Gastroesophageal sphincter (tissue), 4 donors: ENCODE data around the gene C14orf132. TPM values are rescaled to one million over a fixed set of nuclear protein-coding genes. Genes with fewer than 3 reads are reported as not detected.

Experiments used
- ATAC-seq: fragments of 150-250 bp; one replicate; pipeline ENCODE4 v1.9.1; 2016; ENCODE audit warnings: mild to moderate bottlenecking, moderate library complexity
- H3K27ac ChIP-seq, 4 donors: fragments of 200-600 bp; sonication (generic) in 3 of 4; 1 replicate in 3 of 4; 2 replicates in 1 of 4; pipeline ENCODE4 v1.5.1; 2016 to 2019
- H3K27me3 ChIP-seq: fragments of 200-600 bp; sonication (generic); one replicate; pipeline ENCODE4 v1.5.1; 2019
- H3K36me3 ChIP-seq, 2 donors: fragments of 200-600 bp; sonication (generic); one replicate each; pipeline ENCODE4 v1.5.1; 2019; ENCODE audit warnings: control low read depth in 1 of 2
- H3K4me1 ChIP-seq, 3 donors: fragments of 200-600 bp; sonication (generic); 1 replicate in 2 of 3; 2 replicates in 1 of 3; pipeline ENCODE4 v1.5.1; 2016 to 2019; ENCODE audit warnings: control low read depth in 2 of 3
- H3K4me3 ChIP-seq, 2 donors: fragments of 200-600 bp; sonication (generic); one replicate each; pipeline ENCODE4 v1.5.1; 2019; ENCODE audit warnings: mild to moderate bottlenecking in 1 of 2, moderate library complexity in 1 of 2
- H3K9me3 ChIP-seq, 3 donors: fragments of 200-600 bp; sonication (generic); one replicate each; pipeline ENCODE4 v1.5.1; 2017 to 2019; ENCODE audit warnings: control low read depth in 2 of 3
- CTCF ChIP-seq, 4 experiments: fragments of 200-600 bp in 2 of 4; fragments of 450-650 bp in 2 of 4; sonication (generic) in 1 of 4; IDR thresholded peaks; one replicate each; pipeline ENCODE4 v1.5.1; 2017 to 2019; ENCODE audit warnings: antibody characterized with exemption in 4 of 4, mild to moderate bottlenecking in 2 of 4, moderate library complexity in 2 of 4
- EP300 ChIP-seq: sonication (generic); formaldehyde crosslinking; IDR thresholded peaks from one replicate; pipeline ENCODE4 v1.6.1; 2017; ENCODE audit warnings: antibody characterized with exemption, mild to moderate bottlenecking
- POLR2A ChIP-seq, 2 donors: fragments of 450-650 bp; IDR thresholded peaks; one replicate each; pipeline ENCODE4 v1.6.1; 2017; ENCODE audit warnings: antibody characterized with exemption in 2 of 2, mild to moderate bottlenecking in 2 of 2, moderate library complexity in 1 of 2
- POLR2AphosphoS5 ChIP-seq: sonication (generic); formaldehyde crosslinking; IDR thresholded peaks from one replicate; pipeline ENCODE4 v1.6.1; 2017; ENCODE audit warnings: antibody characterized with exemption
- WGBS, 2 donors: methylation state at CpG; one replicate each; pipeline ENCODE4 v1.1.5; 2018; ENCODE audit warnings: low coverage in 1 of 2; 5-methylcytosine and 5-hydroxymethylcytosine counted together
- total RNA-seq, 4 donors: library from RNA; depleted of rRNA; stranded (reverse); fragments of >200 nt; gene quantifications; one replicate each; pipeline ENCODE4 v1.1.0, GENCODE V29; 2016

C14orf132 gene
- total RNA-seq, 4 donors from 2014 or later, result 52.0 to 135 (median 74.6) TPM

- H3K27ac ChIP-seq, result peak overlapping the region in 3 of 4 donors; percentile 84 to 93 (median 89)
- TF ChIP-seq CTCF (IDR thresholded peaks at IDR 0.05) (no peak), EP300 (no peak), POLR2A (IDR thresholded peaks at IDR 0.05) (no peak)
- H3K9me3 ChIP-seq, result no peaks in the 10 kb centered on the region
- H3K36me3 ChIP-seq, result no peaks in the 10 kb centered on the region
- H3K4me1 ChIP-seq, result peaks cover 3 to 66% (median 22%) of the 10 kb centered on the region in 3 donors
- ATAC-seq, result no peak
- no peak overlapping the region for H3K4me3 ChIP-seq
- H3K27me3 ChIP-seq, result no peaks in the 10 kb centered on the region
- 86% methylated on average over 2 of the region's 10 CpGs; no CpG with 5 or more reads in 1 of the 2 donors for WGBS, 2 donors
These were observed 13.5 kb downstream of the C14orf132 start for GRCh38 chr14:96052541-96053247.

DNA sequence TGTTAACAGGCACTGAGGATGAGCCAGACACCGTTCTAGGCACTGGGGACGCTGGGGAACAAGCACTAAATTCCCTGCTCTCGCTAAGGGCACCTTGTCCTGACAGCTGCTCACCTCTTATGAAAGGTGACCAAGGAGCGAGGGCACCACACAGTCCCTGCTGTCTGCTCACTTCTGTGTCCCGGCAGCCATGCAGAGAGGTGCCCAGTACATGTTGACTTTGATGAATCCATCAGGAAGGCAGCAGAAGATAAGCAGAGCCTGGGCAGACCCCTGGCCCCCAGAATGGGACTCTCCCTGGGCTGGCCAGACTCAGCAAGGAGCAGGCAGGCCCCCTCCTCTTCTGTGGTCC lies 14.1 kb downstream of the C14orf132 start:
- Histone ChIP-seq H3K9me3 (no peaks in the 10 kb centered on the region), H3K36me3 (no peaks in the 10 kb centered on the region), H3K4me3 (no peak overlapping the region), H3K27ac (peak overlapping the region in 3 of 4 donors; percentile 84 to 93 (median 89)), H3K4me1 (peaks cover 3 to 66% (median 22%) of the 10 kb centered on the region in 3 donors), H3K27me3 (no peaks in the 10 kb centered on the region)
- WGBS, 2 donors, result no CpG with 5 or more reads among the region's 5 CpGs
- no peak for TF ChIP-seq EP300
- TF ChIP-seq POLR2AphosphoS5, result no peak
- no peak for TF ChIP-seq CTCF (IDR thresholded peaks at IDR 0.05)
- no peak for TF ChIP-seq POLR2A (IDR thresholded peaks at IDR 0.05)
- no peak for ATAC-seq

DNA sequence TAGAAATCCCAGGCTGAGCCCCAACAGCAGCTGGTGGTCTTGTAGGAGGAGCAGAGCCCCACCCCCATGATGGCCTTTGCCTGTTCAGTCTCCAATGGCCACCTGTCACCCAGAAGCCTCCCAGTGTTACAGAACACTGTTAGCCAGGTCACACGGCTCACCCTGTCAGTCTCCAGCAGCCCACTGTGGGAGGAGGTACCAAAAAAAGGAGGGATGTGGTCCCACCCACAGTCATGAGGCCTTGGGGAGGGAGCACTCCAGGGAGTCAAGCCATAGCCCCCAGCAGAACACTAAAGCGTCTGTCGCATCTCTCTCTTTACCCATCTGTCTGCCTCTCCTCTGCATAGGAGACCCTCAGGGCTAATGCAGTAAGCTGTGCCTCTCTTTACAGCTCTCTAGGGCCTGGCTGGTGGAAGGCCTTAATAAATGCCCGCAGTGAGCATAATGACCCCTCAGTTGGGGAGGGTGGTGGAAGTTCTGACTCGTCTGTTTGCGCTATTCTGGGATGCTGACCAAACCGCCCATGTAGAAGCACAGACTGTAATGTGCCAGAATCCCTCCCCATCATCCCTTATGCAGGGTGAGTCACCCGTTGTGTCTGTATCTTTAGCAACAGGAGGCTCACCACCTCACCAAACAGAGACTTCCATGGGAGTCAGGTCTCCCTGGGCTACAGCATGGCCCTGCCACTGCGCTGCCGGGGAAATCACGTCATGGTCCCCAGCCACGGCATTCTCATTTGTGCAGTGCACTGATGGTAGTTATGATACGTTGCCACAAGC lies 14.6 kb downstream of the C14orf132 start:
- peaks cover 0 to 5% of the 10 kb centered on the region in 2 donors for H3K36me3 ChIP-seq
- peak; percentile 97 for ATAC-seq
- no peaks in the 10 kb centered on the region for H3K27me3 ChIP-seq
- TF ChIP-seq POLR2AphosphoS5, result peak; percentile 95
- TF ChIP-seq EP300, result peak; percentile 55
- TF ChIP-seq CTCF (IDR thresholded peaks at IDR 0.05), result no peak
- TF ChIP-seq POLR2A (IDR thresholded peaks at IDR 0.05), result no peak
- H3K4me3 ChIP-seq, result no peak overlapping the region
- whole genome bisulfite sequencing, 2 donors, result 0 to 30% methylated on average over 1 to 4 of the region's 13 CpGs
- H3K9me3 ChIP-seq, result no peaks in the 10 kb centered on the region
- peaks cover 3 to 66% (median 22%) of the 10 kb centered on the region in 3 donors for H3K4me1 ChIP-seq
- H3K27ac ChIP-seq, result peak overlapping the region; percentile 56 to 93 (median 86)

- H3K36me3 ChIP-seq, result peaks cover 0 to 6% of the 10 kb centered on the region in 2 donors
- no peaks in the 10 kb centered on the region for H3K27me3 ChIP-seq
- TF ChIP-seq POLR2AphosphoS5, result no peak
- no peak for TF ChIP-seq EP300
- TF ChIP-seq CTCF (IDR thresholded peaks at IDR 0.05), result no peak
- TF ChIP-seq POLR2A (IDR thresholded peaks at IDR 0.05), result no peak
- H3K4me3 ChIP-seq, result no peak overlapping the region
- H3K9me3 ChIP-seq, result no peaks in the 10 kb centered on the region
- H3K27ac ChIP-seq, result peak overlapping the region in 3 of 4 donors; percentile 84 to 93 (median 89)
- 73 to 100% methylated on average over 1 to 2 of the region's 2 CpGs for WGBS, 2 donors
- H3K4me1 ChIP-seq, result peaks cover 3 to 66% (median 22%) of the 10 kb centered on the region in 3 donors
- no peak for ATAC-seq
These were observed 15.5 kb downstream of the C14orf132 start for GRCh38 chr14:96054661-96055060.
